Measurements from ENCODE around the gene PXK.

The PXK gene

GRCh38 chr3:58345457-58345856, 12.8 kb downstream of the PXK start:
- in situ Hi-C loops (cut with HindIII; ENCODE audit: low sequenced_read_pairs): no loop called here

GRCh38 chr3:58346368-58346767, 13.7 kb downstream of the PXK start:
- in situ Hi-C loops (cut with HindIII; ENCODE audit: low sequenced_read_pairs): no loop called here

GRCh38 chr3:58347984-58348383, 15.3 kb downstream of the PXK start:
- in situ Hi-C loops (cut with HindIII; ENCODE audit: low sequenced_read_pairs): no loop called here

DNA sequence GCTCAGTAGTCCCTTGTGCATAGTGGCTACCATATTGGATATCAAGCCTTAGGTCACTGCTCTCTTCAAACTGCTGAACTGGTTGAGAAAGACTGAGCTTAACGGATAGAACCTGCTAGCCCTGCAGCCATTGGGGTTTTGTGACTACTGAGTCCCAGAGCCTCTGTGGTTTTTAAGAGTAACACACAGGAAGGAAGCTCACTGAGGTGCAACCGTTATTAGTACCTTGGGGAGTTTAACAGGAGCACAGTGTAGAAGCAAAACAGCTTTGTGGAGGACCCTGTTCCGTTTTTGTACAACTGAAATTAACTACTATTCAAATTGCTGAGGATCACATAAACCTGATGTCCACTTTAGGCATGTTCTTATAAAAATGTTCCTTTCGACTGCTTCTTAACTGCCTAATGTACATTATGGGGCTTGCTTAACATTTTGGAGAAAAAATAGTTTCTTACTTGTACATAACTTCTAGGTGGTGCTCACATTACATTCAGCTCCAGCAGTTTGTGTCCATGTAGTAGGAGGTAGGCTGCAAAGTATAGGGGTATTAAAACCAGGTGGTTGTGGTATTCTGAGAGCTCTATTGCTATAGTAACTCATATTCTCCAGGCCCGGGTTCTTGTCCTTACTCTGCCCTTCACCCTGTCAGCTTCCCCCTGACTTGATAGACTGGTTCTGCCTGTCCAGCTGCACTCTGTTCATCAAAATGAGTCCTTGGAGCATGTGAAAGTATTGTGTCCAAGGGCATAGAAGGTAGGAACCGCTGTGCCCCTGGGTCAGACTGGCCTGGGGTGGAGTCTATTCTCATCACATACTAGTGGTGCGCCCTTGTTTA, 17.3 kb downstream of the PXK start:
- in situ Hi-C loops (cut with HindIII; ENCODE audit: low sequenced_read_pairs): no loop called here

DNA sequence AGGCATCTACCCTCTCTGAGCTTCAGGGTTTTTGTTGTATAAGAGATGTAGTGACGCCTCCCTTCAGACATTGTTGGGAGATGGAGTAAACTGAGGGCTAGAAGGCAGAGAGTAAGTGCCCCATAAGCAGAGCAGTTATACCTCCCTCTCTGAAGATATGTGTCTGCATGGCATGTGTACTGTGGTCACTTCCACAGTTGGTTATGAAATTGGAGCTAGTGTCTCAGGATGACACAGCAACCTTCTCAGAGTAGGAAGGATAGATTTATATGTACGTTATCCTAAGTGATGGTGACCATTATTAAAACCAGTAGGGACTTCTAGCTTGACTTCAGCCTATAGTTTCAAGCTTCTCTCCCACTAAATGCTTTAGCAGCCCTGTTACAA, 17.9 kb downstream of the PXK start:
- in situ Hi-C loops (cut with HindIII; ENCODE audit: low sequenced_read_pairs): no loop called here

GRCh38 chr3:58351920-58352319, 19.2 kb downstream of the PXK start:
- in situ Hi-C loops (cut with HindIII; ENCODE audit: low sequenced_read_pairs): no loop called here

GRCh38 chr3:58352626-58353025, 19.9 kb downstream of the PXK start:
- in situ Hi-C loops (cut with HindIII; ENCODE audit: low sequenced_read_pairs): no loop called here

- in situ Hi-C loops (cut with HindIII; ENCODE audit: low sequenced_read_pairs): no loop called here
These were observed 21.2 kb downstream of the PXK start for GRCh38 chr3:58353722-58354553.

DNA sequence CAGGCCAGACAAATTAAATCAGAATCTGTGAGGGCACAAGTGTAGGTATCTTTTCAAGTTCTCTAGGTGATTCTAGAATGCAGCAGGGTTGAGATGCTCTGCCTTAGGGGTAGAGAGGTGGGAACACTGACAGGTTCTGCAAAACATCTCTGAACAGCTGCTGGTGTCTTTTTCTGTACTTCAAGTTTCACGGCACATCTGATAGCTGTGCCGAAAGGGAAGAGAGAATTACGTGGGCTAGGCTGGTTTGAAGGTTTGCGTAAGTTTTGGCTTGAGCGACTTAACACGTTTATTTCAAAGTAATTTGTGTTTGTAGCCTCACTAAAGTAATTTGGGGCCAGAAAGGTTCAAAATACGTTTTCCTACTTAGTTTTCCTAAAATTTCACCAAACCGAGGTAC, 22.5 kb downstream of the PXK start:
- in situ Hi-C loops (cut with HindIII; ENCODE audit: low sequenced_read_pairs): no loop called here

DNA sequence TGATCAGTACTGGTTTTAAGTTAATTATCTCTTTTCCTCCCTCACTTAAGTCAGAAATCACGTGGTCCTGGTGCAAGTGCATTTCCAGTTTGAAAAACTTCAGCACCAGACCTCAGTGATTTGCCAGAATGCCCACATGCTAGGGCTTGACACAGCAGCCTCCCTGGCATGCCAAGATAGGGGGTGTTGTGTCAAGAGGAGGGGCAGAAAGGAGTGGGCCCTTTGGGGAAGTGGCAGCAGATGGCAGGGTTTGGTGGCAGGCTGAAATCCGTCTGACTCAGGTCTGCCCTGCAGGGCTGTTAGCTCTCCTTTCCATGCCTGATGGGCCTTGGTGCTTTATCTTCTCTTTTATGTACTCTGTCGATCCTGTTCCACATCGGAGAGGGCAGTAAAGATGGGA, 23.4 kb downstream of the PXK start:
- in situ Hi-C loops (cut with HindIII; ENCODE audit: low sequenced_read_pairs): no loop called here

DNA sequence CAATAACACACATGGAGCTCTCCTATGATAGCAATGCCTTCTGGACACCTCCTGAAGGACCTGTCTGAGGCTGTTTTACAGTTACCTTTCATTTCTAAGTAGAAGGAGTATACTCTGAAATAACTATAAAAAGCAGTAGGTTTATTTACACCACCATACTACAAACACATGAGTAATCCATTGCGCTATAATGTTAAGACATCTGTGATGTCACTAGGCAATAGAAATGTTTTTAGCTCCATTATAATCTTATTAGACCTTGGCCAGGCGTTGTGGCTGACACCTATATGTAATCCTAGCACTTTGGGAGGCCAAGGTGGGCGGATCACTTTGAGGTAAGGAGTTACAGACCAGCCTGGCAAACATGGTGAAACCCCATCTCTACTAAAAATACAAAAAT, 24.7 kb downstream of the PXK start:
- in situ Hi-C loops (cut with HindIII; ENCODE audit: low sequenced_read_pairs): no loop called here

DNA sequence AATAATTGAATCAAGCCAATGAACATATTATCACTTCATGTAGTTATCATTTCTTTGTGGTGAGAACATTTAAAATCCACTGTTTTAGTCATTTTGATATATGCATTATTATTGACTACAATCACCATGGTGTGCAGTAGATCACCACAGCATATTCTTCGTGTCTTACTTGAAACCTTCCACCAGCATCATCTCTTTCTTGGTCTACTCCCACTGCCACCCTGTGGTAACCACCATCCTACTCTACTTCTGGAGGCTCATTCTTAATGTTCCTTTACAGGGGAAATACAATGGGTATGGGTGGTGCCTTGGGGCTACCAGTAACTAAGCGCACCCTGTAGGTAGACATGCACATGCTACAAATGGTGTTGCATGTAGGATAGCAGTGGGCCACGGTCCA, 25.4 kb downstream of the PXK start:
- in situ Hi-C loops (cut with HindIII; ENCODE audit: low sequenced_read_pairs): no loop called here

GRCh38 chr3:58358808-58359207, 26.1 kb downstream of the PXK start:
- in situ Hi-C loops (cut with HindIII; ENCODE audit: low sequenced_read_pairs): no loop called here

DNA sequence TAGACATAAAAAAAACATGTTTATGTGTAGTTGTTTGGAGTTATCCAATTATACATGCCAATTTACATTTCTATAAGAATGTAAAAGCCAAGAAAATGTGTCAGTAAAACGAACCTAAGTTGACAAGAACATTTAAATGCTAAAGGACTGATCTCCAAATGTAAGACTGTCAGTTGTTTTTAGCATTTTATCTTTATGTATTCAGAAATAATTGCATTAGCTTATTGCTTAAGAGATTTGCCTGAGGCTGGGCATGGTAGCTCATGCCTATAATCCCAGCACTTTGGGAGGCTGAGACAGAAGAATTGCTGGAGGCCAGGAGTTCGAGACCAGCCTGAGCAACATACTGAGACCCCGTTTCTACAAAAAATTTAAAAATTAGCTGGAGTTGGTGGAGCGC, 26.9 kb downstream of the PXK start:
- in situ Hi-C loops (cut with HindIII; ENCODE audit: low sequenced_read_pairs): no loop called here

DNA sequence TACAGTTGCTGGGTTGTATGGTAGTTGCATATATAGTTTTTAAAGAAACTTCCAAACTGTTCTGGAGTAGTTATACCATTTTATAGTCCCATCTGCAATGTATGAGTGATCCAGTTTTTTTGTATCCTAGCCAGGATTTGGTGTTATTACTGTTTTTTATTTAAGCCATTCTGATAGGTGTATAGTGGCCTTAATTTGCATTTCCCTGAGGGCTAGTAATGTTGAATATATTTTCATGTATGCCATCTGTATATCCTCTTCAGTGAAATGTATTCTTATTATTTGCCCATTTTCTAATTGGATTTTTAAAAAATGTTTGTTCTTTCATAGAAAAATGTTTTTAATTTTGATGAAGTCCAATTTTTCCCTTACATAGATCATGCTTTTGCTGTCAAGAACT, 29.2 kb downstream of the PXK start:
- in situ Hi-C loops (cut with HindIII; ENCODE audit: low sequenced_read_pairs): no loop called here

DNA sequence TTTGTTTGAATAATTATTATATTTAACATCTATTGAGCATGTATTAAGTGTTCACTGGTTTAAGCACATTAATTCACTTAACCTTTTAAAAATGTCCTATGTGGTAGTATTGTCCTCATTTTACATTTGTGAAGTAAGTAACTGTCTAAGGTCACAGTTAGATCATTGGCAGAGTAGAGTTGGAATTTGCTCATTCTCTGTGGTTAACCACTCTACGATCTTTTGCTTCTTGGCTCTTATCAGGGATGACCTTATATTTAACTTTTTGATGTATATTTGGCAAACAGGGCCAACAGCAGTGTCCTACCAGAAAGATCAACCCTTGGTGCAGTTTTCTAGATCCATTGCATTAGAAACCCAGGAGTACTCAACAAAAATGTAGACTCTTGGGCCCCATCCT, 34.0 kb downstream of the PXK start:
- in situ Hi-C loops (cut with HindIII; ENCODE audit: low sequenced_read_pairs): no loop called here

GRCh38 chr3:58369038-58369437, 36.3 kb downstream of the PXK start:
- in situ Hi-C loops (cut with HindIII; ENCODE audit: low sequenced_read_pairs): no loop called here

DNA sequence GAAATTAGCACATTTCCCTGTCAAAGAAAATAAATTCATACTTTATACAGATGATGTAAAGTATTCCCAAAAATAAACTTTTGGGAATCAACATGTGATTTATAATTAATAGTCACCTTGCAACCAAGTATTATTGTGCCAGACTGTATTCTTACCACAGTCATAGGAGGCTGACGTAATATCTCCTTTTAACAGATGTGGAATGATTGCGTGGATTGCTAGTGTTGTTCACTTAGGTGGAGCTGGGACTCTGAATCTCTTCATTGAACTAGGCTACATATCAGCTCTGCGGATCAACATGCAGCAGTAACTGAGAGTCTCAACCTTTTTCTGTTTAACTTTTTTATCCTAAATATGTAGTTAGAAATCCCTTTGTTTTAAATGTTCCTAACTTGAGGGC, 37.2 kb downstream of the PXK start:
- in situ Hi-C loops (cut with HindIII; ENCODE audit: low sequenced_read_pairs): no loop called here

DNA sequence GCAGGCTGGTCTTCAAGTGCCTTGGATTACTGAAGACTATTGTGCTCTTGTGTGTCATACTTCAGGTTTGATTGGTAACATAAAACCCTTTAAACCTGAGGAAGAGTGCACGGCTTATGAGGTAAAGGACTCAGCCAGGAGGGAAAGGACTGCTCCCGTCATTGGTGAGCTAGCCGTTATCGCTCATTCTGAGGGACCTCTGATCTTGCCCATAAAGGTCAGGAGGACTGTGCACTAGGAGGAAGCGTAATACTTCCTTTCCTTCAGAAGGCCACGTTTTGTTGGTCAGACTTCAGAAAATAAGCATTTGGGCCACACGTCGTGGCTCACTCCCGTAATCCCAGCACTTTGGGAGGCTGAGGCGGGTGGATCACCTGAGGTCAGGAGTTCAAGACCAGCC, 37.7 kb downstream of the PXK start:
- in situ Hi-C loops (cut with HindIII; ENCODE audit: low sequenced_read_pairs): no loop called here

GRCh38 chr3:58371754-58372153, 39.1 kb downstream of the PXK start:
- in situ Hi-C loops (cut with HindIII; ENCODE audit: low sequenced_read_pairs): no loop called here

DNA sequence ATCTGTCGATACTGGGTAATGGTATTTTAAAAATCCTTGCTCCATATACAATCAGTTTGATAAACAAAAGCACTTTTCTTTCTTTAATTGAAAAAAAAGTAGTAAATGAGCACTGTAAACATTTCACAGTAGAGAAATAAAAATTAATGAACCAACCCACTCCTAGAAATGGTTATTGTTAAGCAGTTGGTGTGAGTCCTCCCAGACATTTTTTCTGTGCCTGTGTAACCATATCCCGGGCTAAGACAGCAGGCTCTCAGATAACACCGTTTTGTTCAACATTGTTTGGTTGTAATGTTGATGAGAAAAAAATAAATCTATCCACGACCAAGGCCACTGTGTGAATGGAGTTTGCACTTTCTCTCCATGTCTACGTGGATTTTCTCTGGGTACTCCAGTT, 42.6 kb downstream of the PXK start:
- in situ Hi-C loops (cut with HindIII; ENCODE audit: low sequenced_read_pairs): no loop called here

DNA sequence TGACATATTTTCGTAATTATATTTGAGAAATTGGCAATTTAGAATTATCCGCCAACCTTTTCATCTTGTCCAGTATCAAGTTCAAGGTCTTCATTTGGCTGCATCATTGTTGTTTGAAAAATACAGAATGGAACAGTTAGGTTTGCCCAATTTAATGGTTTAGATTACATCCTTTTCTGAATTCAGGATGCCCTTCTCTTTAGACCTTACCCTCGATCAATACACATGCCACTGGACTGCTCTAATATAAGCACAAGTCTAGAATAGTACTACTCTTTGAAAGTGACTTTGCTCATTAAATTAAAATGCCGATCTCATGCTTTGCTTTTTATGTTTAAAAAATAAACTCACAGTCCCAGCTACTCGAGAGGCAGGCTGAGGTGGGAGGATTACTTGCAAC, 44.5 kb downstream of the PXK start:
- in situ Hi-C loops (cut with HindIII; ENCODE audit: low sequenced_read_pairs): no loop called here

All from DLD1 (cell line).